Right cardiac atrium (tissue), 5 donors: ENCODE results near the gene TLR8. TPM values are rescaled to one million over a fixed set of nuclear protein-coding genes. Genes with fewer than 3 reads are reported as not detected.

Experiments
- ATAC-seq, 2 donors: fragments of 200-7000 bp; cut with Tn5 transposase; one replicate each; pipeline versions ENCODE4 v1.8.0 to v1.9.1; 2020; ENCODE audit warnings: moderate library complexity in 2 of 2, mild to moderate bottlenecking in 1 of 2
- DNase-seq, 3 donors: peaks; one replicate each; pipeline ENCODE4 v3.0.0-alpha.2; 2020
- H3K27ac ChIP-seq: one replicate; pipeline ENCODE4 v1.5.1; 2013; ENCODE audit warnings: mild to moderate bottlenecking, low read length, control low read depth, moderate library complexity
- H3K27me3 ChIP-seq: one replicate; pipeline ENCODE4 v1.6.1; 2013; ENCODE audit not compliant: control insufficient read depth, insufficient read depth
- H3K4me1 ChIP-seq: one replicate; pipeline ENCODE4 v1.6.1; 2013; ENCODE audit warnings: low read length; ENCODE audit not compliant: control insufficient read depth, insufficient read depth
- H3K4me3 ChIP-seq: one replicate; pipeline ENCODE4 v1.5.1; 2013; ENCODE audit warnings: low read length, control low read depth
- H3K9me3 ChIP-seq: one replicate; pipeline ENCODE4 v1.6.1; 2013; ENCODE audit warnings: low read length; ENCODE audit not compliant: control insufficient read depth
- WGBS: extraction: QIAGEN DNeasy Blood & Tissue Kit; methylation state at CpG from one replicate; pipeline ENCODE4 v1.1.7; 2013; 5-methylcytosine and 5-hydroxymethylcytosine counted together
- intact Hi-C, 4 donors: fragments of 100-400 bp; cut with DNase I; formaldehyde crosslinking; loops; one replicate each; pipeline versions ENCODE4 v1.11.0 to v1.14.0; 2022 to 2023
- polyA plus RNA-seq: library from polyadenylated mRNA; stranded (reverse); fragments of 200-250 nt; gene quantifications from one replicate; pipeline ENCODE4 v1.2.3, GENCODE V29; 2013
- total RNA-seq, 4 donors: library from RNA; stranded (reverse); fragmentation: NEBNext Ultra II Directional; extraction: Animal tissue kit (Norgen Biotek cat#: 25700); gene quantifications; one replicate each; pipeline ENCODE4 v1.2.1, GENCODE V29; 2021
- donor health status: healthy with polysubstance abuse.
- donor health status: DM: no; HTN: yes; CAD: no.
- donor health status: DM: no; HTN: no; CAD: no.
- donor health status: DM: no; HTN: yes; CAD: no; lungs with severe emphysema.
- donor health status: DM: yes; HTN: yes; CAD: no.

Gene TLR8
- total and polyA plus RNA-seq, 5 donors: 0.14 to 2.8 (median 1.9) TPM

GRCh38 chrX:12946406-12946805, 40.0 kb downstream of the TLR8 start:
- Histone ChIP-seq H3K4me3 (no peak overlapping the region), H3K4me1 (peaks cover 3% of the 10 kb centered on the region), H3K27me3 (no peaks in the 10 kb centered on the region), H3K27ac (no peak overlapping the region), H3K9me3 (no peaks in the 10 kb centered on the region)
- intact Hi-C loops: loop anchor here in 1 of 4 donors (10.0 kb wide), 1 partner anchor 538 kb away; no protein-coding TSS in a partner anchor
- DNase-seq (no peak), ATAC-seq (no peak)
- 54% methylated on average over 4 of the region's 4 CpGs for WGBS

- Histone ChIP-seq H3K27ac (peak overlapping the region; percentile 27), H3K27me3 (no peaks in the 10 kb centered on the region), H3K9me3 (no peaks in the 10 kb centered on the region), H3K4me3 (no peak overlapping the region), H3K4me1 (peaks cover 3% of the 10 kb centered on the region)
- peak; percentile 65 to 84 for ATAC-seq
- intact Hi-C loops: loop anchor here in 1 of 4 donors (10.0 kb wide), 1 partner anchor 538 kb away; no protein-coding TSS in a partner anchor
- DNase-seq: peak in 2 of 3 donors; percentile 61 to 77
- WGBS: 43% methylated on average over 5 of the region's 5 CpGs
These were observed 40.6 kb downstream of the TLR8 start for GRCh38 chrX:12946838-12947544.

- Histone ChIP-seq H3K27ac (peak overlapping the region; percentile 27), H3K27me3 (no peaks in the 10 kb centered on the region), H3K4me1 (peaks cover 3% of the 10 kb centered on the region), H3K9me3 (no peaks in the 10 kb centered on the region), H3K4me3 (no peak overlapping the region)
- DNase-seq (no peak), ATAC-seq (no peak)
- intact Hi-C loops: loop anchor here in 1 of 4 donors (10.0 kb wide), 1 partner anchor 537 kb away; no protein-coding TSS in a partner anchor
- 85% methylated on average over 5 of the region's 5 CpGs for WGBS
These were observed 41.3 kb downstream of the TLR8 start for GRCh38 chrX:12947545-12948235.

- peaks cover 3% of the 10 kb centered on the region for H3K4me1 ChIP-seq
- 99% methylated on average over 2 of the region's 2 CpGs for WGBS
These were observed 42.1 kb downstream of the TLR8 start for GRCh38 chrX:12948495-12948894.

GRCh38 chrX:12949205-12949926, 42.9 kb downstream of the TLR8 start:
- Histone ChIP-seq H3K4me1 (peaks cover 3% of the 10 kb centered on the region), H3K27me3 (no peaks in the 10 kb centered on the region), H3K9me3 (no peaks in the 10 kb centered on the region), H3K4me3 (no peak overlapping the region), H3K27ac (peak overlapping the region; percentile 81)
- intact Hi-C loops: loop anchor here in 1 of 4 donors (10.0 kb wide), 1 partner anchor 535 kb away; no protein-coding TSS in a partner anchor
- 56% methylated on average over 5 of the region's 5 CpGs for WGBS
- ATAC-seq (peak in 1 of 2 donors; percentile 10), DNase-seq (no peak)

More at GRCh38 chrX:12948495-12948894, 42.1 kb downstream of the TLR8 start:
- intact Hi-C loops: loop anchor here in 1 of 4 donors (10.0 kb wide), 1 partner anchor 536 kb away; no protein-coding TSS in a partner anchor
- no peaks in the 10 kb centered on the region for H3K27me3 ChIP-seq
- no peak for DNase-seq
- ATAC-seq: no peak
- H3K9me3 ChIP-seq: no peaks in the 10 kb centered on the region
- H3K27ac ChIP-seq: no peak overlapping the region
- no peak overlapping the region for H3K4me3 ChIP-seq

GRCh38 chrX:12949927-12950656, 43.7 kb downstream of the TLR8 start:
- peaks cover 3% of the 10 kb centered on the region for H3K4me1 ChIP-seq
- peak; percentile 88 to 90 for ATAC-seq
- DNase-seq: peak; percentile 76 to 87 (median 83)
- H3K4me3 ChIP-seq: no peak overlapping the region
- peak overlapping the region; percentile 81 for H3K27ac ChIP-seq
- no peaks in the 10 kb centered on the region for H3K9me3 ChIP-seq
- intact Hi-C loops: loop anchor here in 2 of 4 donors (10.0 kb wide), 2 partner anchors 535 to 545 kb away; no protein-coding TSS in a partner anchor
- no peaks in the 10 kb centered on the region for H3K27me3 ChIP-seq
- 20% methylated on average over 11 of the region's 11 CpGs for WGBS

GRCh38 chrX:12950851-12951594, 44.6 kb downstream of the TLR8 start:
- WGBS: 65% methylated on average over 9 of the region's 9 CpGs
- ATAC-seq (peak; percentile 40 to 53), DNase-seq (peak in 2 of 3 donors; percentile 60 to 63)
- Histone ChIP-seq H3K4me1 (peaks cover 3% of the 10 kb centered on the region), H3K27ac (peak overlapping the region; percentile 70), H3K9me3 (no peaks in the 10 kb centered on the region), H3K27me3 (no peaks in the 10 kb centered on the region), H3K4me3 (no peak overlapping the region)
- intact Hi-C loops: loop anchor here in 1 of 4 donors (10.0 kb wide), 1 partner anchor 544 kb away; no protein-coding TSS in a partner anchor

- H3K27ac ChIP-seq: no peak overlapping the region
- WGBS: 91% methylated on average over 5 of the region's 5 CpGs
- DNase-seq (no peak), ATAC-seq (no peak)
- no peaks in the 10 kb centered on the region for H3K9me3 ChIP-seq
- intact Hi-C loops: loop anchor here in 1 of 4 donors (10.0 kb wide), 1 partner anchor 543 kb away; no protein-coding TSS in a partner anchor
- H3K4me3 ChIP-seq: no peak overlapping the region
- no peaks in the 10 kb centered on the region for H3K27me3 ChIP-seq
- peaks cover 3% of the 10 kb centered on the region for H3K4me1 ChIP-seq
These were observed 45.2 kb downstream of the TLR8 start for GRCh38 chrX:12951595-12951975.

- Histone ChIP-seq H3K4me1 (peaks cover 3% of the 10 kb centered on the region), H3K27ac (no peak overlapping the region), H3K27me3 (no peaks in the 10 kb centered on the region), H3K4me3 (no peak overlapping the region), H3K9me3 (no peaks in the 10 kb centered on the region)
- ATAC-seq (no peak), DNase-seq (no peak)
- intact Hi-C loops: loop anchor here in 1 of 4 donors (10.0 kb wide), 1 partner anchor 541 kb away; no protein-coding TSS in a partner anchor
- WGBS: 88% methylated on average over 8 of the region's 8 CpGs
These were observed 47.0 kb downstream of the TLR8 start for GRCh38 chrX:12953420-12953819.
